ENCODE data around the gene VSTM2B. TPM values are rescaled to one million over a fixed set of nuclear protein-coding genes. Genes with fewer than 3 reads are reported as not detected.

The VSTM2B gene
- total and polyA plus RNA-seq, 2 of the 4 experiments (the other 2 are of a cell fraction), result not detected

- no peak overlapping the region for H2AK9ac ChIP-seq (replicated peaks; ENCODE audit: low read depth, low read length, poor library complexity)
- H3K4me3 ChIP-seq (ENCODE audit: insufficient read depth, low read depth, low read length), result no peak overlapping the region
- H3K9me3 ChIP-seq (ENCODE audit: control insufficient read depth, insufficient read depth, low read length), result peaks cover 5% of the 10 kb centered on the region; the same call in 1 of the 2 replicates
- no peak overlapping the region for H4K5ac ChIP-seq (ENCODE audit: low read depth, low read length)
- no peak for TF ChIP-seq MXI1 (IDR thresholded peaks at IDR 0.05; ENCODE audit: borderline replicate concordance, low read depth, low read length)
- no peak for TF ChIP-seq RFX5 (IDR thresholded peaks at IDR 0.05; ENCODE audit: low read depth, low read length)
- no peak for TF ChIP-seq CTCF (conservative IDR thresholded peaks at IDR 0.05; ENCODE audit: low read depth, low read length)
- TF ChIP-seq RAD21 (IDR thresholded peaks at IDR 0.05; ENCODE audit: low read length), result no peak
- TF ChIP-seq BHLHE40 (IDR thresholded peaks at IDR 0.05; ENCODE audit: low read depth, low read length), result no peak
- TF ChIP-seq CHD1 (IDR thresholded peaks at IDR 0.05; ENCODE audit: low read depth, low read length), result no peak
- H3K79me1 ChIP-seq (ENCODE audit: low read depth in 1 of 2, low read length in 2 of 2), result no peaks in the 10 kb centered on the region
- H2AFZ ChIP-seq (replicated peaks; ENCODE audit: low read length, poor library complexity), result no peak overlapping the region
- H3K27ac ChIP-seq (ENCODE audit: insufficient read depth, low read length), result no peak overlapping the region
- no peak overlapping the region for H3K18ac ChIP-seq (ENCODE audit: low read depth, low read length)
- H3K56ac ChIP-seq (ENCODE audit: extremely low read depth, insufficient read depth, low read length), result no peak overlapping the region
- WGBS, 2 experiments (ENCODE audit: extremely low coverage in 2 of 2, insufficient read length in 1 of 2), result no CpG with 5 or more reads among the region's 3 CpGs
- no peak overlapping the region for H2BK15ac ChIP-seq (ENCODE audit: low read depth, low read length)
- ChIA-PET POLR2A (ENCODE audit: unreplicated experiment) (no interaction called here), CTCF (no interaction called here)
- H3K9ac ChIP-seq (ENCODE audit: low read depth, low read length), result no peak overlapping the region
- ATAC-seq (ENCODE audit: low read depth) (no peak), DNase-seq (no peak)
- no peak overlapping the region for H3K14ac ChIP-seq (replicated peaks; ENCODE audit: low read depth, low read length)
- dilution Hi-C loops (cut with HindIII; ENCODE audit: low sequenced_read_pairs, unreplicated experiment), result no loop called here
- H4K8ac ChIP-seq (ENCODE audit: low read depth in 2 of 2, low read length in 2 of 2), result no peak overlapping the region
- H2AK5ac ChIP-seq (ENCODE audit: low read depth, low read length), result no peak overlapping the region
- no peak overlapping the region for H2BK5ac ChIP-seq (ENCODE audit: low read depth, low read length, poor library complexity, severe bottlenecking)
- H3K36me3 ChIP-seq (ENCODE audit: control insufficient read depth, insufficient read depth, low read length), result no peaks in the 10 kb centered on the region
- H3K23ac ChIP-seq (ENCODE audit: low read depth, low read length), result no peak overlapping the region
- in situ Hi-C loops (cut with MboI; ENCODE audit: low sequenced_read_pairs), result no loop called here
- no peak overlapping the region for H2BK20ac ChIP-seq (ENCODE audit: low read depth, low read length)
- no peak overlapping the region for H4K91ac ChIP-seq (ENCODE audit: insufficient read depth, low read depth, low read length)
- no peak overlapping the region for H2BK120ac ChIP-seq (ENCODE audit: low read depth, low read length)
- H3K4ac ChIP-seq (ENCODE audit: low read depth, low read length), result no peak overlapping the region
- H3K27me3 ChIP-seq (ENCODE audit: control insufficient read depth, insufficient read depth, low read length), result no peaks in the 10 kb centered on the region
- H3K4me1 ChIP-seq (ENCODE audit: control insufficient read depth, insufficient read depth, low read length), result no peaks in the 10 kb centered on the region
- no TSS peak for BruUV-seq (replicated peaks)
- no peaks in the 10 kb centered on the region for H4K20me1 ChIP-seq (ENCODE audit: insufficient read depth, low read length)
- no peaks in the 10 kb centered on the region for H3K9me1 ChIP-seq (ENCODE audit: insufficient read depth, low read length)
- no peak overlapping the region for H3K4me2 ChIP-seq (ENCODE audit: low read depth, low read length)
- intact Hi-C loops (cut with micrococcal nuclease), result no loop called here
These were observed 23.3 kb upstream of the VSTM2B start for GRCh38 chr19:29502581-29502850.

All from IMR-90 (cell line).